GM12878 (cell line): Measurements from ENCODE around the gene RALGDS. TPM values are rescaled to one million over a fixed set of nuclear protein-coding genes. Genes with fewer than 3 reads are reported as not detected.

Source experiments
- BCL11A ChIP-seq: IDR thresholded peaks from 2 replicates; pipeline ENCODE4 v1.6.1; 2011; ENCODE audit warnings: low read depth, low read length
- E4F1 ChIP-seq: fragments of 450-650 bp; IDR thresholded peaks from 2 replicates; pipeline ENCODE4 v1.6.1; 2018; ENCODE audit warnings: borderline replicate concordance, mild to moderate bottlenecking; ENCODE audit not compliant: partially characterized antibody
- ETV6 ChIP-seq, 2 experiments: fragments of 450-650 bp in 1 of 2; IDR thresholded peaks in 1 of 2; conservative IDR thresholded peaks in 1 of 2; 2 replicates each; pipeline ENCODE4 v1.6.1; 2014; ENCODE audit warnings: antibody characterized with exemption in 1 of 2, borderline replicate concordance in 1 of 2, low read depth in 1 of 2, mild to moderate bottlenecking in 1 of 2, moderate library complexity in 1 of 2
- IRF3 ChIP-seq: fragments of 450-650 bp; IDR thresholded peaks from 2 replicates; pipeline ENCODE4 v1.6.1; 2014; ENCODE audit warnings: mild to moderate bottlenecking
- MEF2B ChIP-seq: fragments of 450-650 bp; IDR thresholded peaks from 2 replicates; pipeline ENCODE4 v1.6.1; 2018; ENCODE audit warnings: mild to moderate bottlenecking, moderate library complexity; ENCODE audit not compliant: partially characterized antibody, poor library complexity, severe bottlenecking
- NBN ChIP-seq: fragments of 450-650 bp; IDR thresholded peaks from 2 replicates; pipeline ENCODE4 v1.6.1; 2016
- RBBP5 ChIP-seq: fragments of 200-600 bp; sonication (generic); conservative IDR thresholded peaks from 2 replicates; pipeline ENCODE4 v1.6.1; 2016
- REST ChIP-seq: IDR thresholded peaks from 2 replicates; pipeline ENCODE4 v1.6.1; 2012; ENCODE audit warnings: mild to moderate bottlenecking, low read depth, low read length
- TCF3 ChIP-seq: IDR thresholded peaks from 2 replicates; pipeline ENCODE4 v1.6.1; 2012; ENCODE audit warnings: low read depth, mild to moderate bottlenecking, low read length, borderline replicate concordance; ENCODE audit not compliant: insufficient read depth
- USF2 ChIP-seq: IDR thresholded peaks from 2 replicates; pipeline ENCODE4 v1.6.1; 2011; ENCODE audit warnings: low read depth, low read length, improper control_type of control experiment, borderline replicate concordance
- ZNF622 ChIP-seq: fragments of 450-650 bp; IDR thresholded peaks from 2 replicates; pipeline ENCODE4 v1.6.1; 2017; ENCODE audit warnings: mild to moderate bottlenecking, inconsistent platforms
- polyA plus RNA-seq, 11 experiments: library from polyadenylated mRNA; depleted of rRNA in 4 of 11; unstranded in 6 of 11; stranded (reverse) in 5 of 11; fragments of >200 nt; fragmentation: Nextera tagmentation in 4 of 11; fragmentation: Illumina TruSeq in 1 of 11; extraction: Ambion mirVana in 4 of 11; extraction: Trizol in 1 of 11; gene quantifications; 1 replicate in 1 of 11; 2 replicates in 10 of 11; pipeline versions ENCODE4 v1.2.1 to v1.2.3, GENCODE V29; 2011 to 2016; ENCODE audit warnings: inconsistent platforms in 2 of 11, missing spikeins in 2 of 11, low read depth in 1 of 11
- total RNA-seq, 4 experiments: library from RNA; depleted of rRNA in 3 of 4; stranded (reverse); fragments of >200 nt in 3 of 4; fragmentation: Illumina TruSeq in 1 of 4; extraction: Trizol in 1 of 4; gene quantifications; 2 replicates each; pipeline versions ENCODE4 v1.2.1 to v1.2.3, GENCODE V29; 2013 to 2021

The RALGDS gene
- total and polyA plus RNA-seq, 10 of the 15 experiments (the other 5 are each of a cell fraction or from before 2014, with no cell fraction given): 1.3 to 48.6 (median 21.2) TPM

GRCh38 chr9:133066181-133066983 lies 54.7 kb downstream of the RALGDS start (continued):
- TF ChIP-seq ZNF622: no peak
- TF ChIP-seq TCF3: no peak
- no peak for TF ChIP-seq RBBP5
- TF ChIP-seq BCL11A: no peak
- TF ChIP-seq ETV6 (conservative IDR thresholded peaks at IDR 0.05 in 1 of 2, IDR thresholded peaks at IDR 0.05 in 1 of 2; ENCODE audit: borderline replicate concordance in 1 of 2, low read depth in 1 of 2): no peak
- TF ChIP-seq E4F1: no peak
- TF ChIP-seq NBN: no peak
- TF ChIP-seq IRF3: no peak
- no peak for TF ChIP-seq MEF2B
- no peak for TF ChIP-seq REST
- TF ChIP-seq USF2: no peak
